Activated T-helper 17 cell treated with anti-CD3 and anti-CD28 coated beads, Interleukin-2, amount 50 U/mL, for 72 hours (primary cell): ENCODE results near the gene TMEM151A. TPM values are rescaled to one million over a fixed set of nuclear protein-coding genes. Genes with fewer than 3 reads are reported as not detected.

Experiments used
- ATAC-seq: fragments of 150-1000 bp; cut with Tn5 transposase; replicated peaks from 2 replicates; pipeline ENCODE4 v1.10.0; 2021; ENCODE audit warnings: mild to moderate bottlenecking, moderate library complexity
- H3K27ac Mint-ChIP-seq: one replicate; pipeline ENCODE4 v1.8.0; 2022; ENCODE audit warnings: mixed read lengths
- H3K27me3 Mint-ChIP-seq: one replicate; pipeline ENCODE4 v1.8.0; 2022; ENCODE audit warnings: mixed read lengths
- H3K36me3 Mint-ChIP-seq: one replicate; pipeline ENCODE4 v1.8.0; 2022; ENCODE audit warnings: low read depth, mild to moderate bottlenecking, mixed read lengths
- H3K4me1 Mint-ChIP-seq: one replicate; pipeline ENCODE4 v1.8.0; 2022; ENCODE audit warnings: mixed read lengths
- H3K4me3 Mint-ChIP-seq: one replicate; pipeline ENCODE4 v1.8.0; 2022; ENCODE audit warnings: mild to moderate bottlenecking, mixed read lengths
- H3K9me3 Mint-ChIP-seq: one replicate; pipeline ENCODE4 v1.8.0; 2022; ENCODE audit warnings: mixed read lengths
- total RNA-seq, 2 donors: library from RNA; stranded (reverse); gene quantifications; one replicate each; pipeline ENCODE4 v1.2.3, GENCODE V29; 2022

TMEM151A gene
- total RNA-seq, 2 donors from 2014 or later = not detected

DNA sequence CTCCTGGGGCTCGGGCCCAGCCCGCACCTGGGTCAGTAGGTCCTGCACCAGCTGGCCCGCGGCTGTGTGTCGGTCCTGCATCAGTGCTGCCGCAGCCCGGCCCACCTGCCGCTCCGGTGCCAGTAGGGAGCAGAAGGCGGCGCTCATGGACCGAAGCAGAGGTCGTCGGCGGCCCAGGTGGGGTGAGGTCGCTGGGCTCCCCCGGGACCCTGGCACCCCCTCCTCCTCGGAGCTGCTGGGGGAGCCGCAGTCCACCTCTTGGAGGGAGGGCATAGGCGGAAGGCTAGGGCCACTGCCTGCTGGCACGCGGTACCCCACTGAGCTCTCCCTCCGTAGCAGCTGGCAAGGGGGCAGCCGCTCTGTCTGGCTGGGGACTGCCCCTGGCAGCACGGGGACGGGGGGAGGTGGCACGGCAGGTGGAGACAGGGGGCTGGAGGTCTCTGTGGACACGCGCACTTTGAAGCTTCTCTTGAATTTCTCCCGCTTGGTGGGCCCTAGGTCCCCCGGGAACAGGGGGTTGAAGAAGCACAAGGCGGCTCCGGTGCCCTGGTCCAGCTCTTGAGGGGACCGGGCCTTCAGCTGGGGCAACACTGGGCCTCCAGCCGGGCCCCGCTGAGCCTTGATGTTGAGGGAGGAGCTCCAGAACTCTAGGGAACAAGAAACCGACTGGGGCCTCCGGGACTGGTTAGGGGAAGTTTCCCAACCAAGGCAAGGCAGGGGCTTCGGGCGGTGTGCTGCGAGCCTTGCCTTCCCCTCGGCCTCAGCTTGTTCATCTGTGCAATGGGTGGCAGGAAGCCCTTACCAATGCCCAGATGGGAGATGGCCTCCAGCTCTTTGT lies 43.1 kb downstream of the TMEM151A start:
- Mint-ChIP-seq H3K4me3 (peak overlapping the region; percentile 39), H3K27me3 (no peaks in the 10 kb centered on the region), H3K36me3 (peaks cover 26% of the 10 kb centered on the region), H3K27ac (peak overlapping the region; percentile 62), H3K4me1 (peaks cover 12% of the 10 kb centered on the region), H3K9me3 (no peaks in the 10 kb centered on the region)
- no peak for ATAC-seq

- Mint-ChIP-seq H3K4me1 (peaks cover 12% of the 10 kb centered on the region), H3K4me3 (peak overlapping the region; percentile 73), H3K27me3 (no peaks in the 10 kb centered on the region), H3K9me3 (no peaks in the 10 kb centered on the region), H3K27ac (peak overlapping the region; percentile 92), H3K36me3 (peaks cover 34% of the 10 kb centered on the region)
- ATAC-seq = no peak
Measured at GRCh38 chr11:66335531-66336233, 44.0 kb downstream of the TMEM151A start.

- no peaks in the 10 kb centered on the region for H3K9me3 Mint-ChIP-seq
- H3K36me3 Mint-ChIP-seq = peaks cover 42% of the 10 kb centered on the region
- H3K27ac Mint-ChIP-seq = peak within 1 kb of the TSS; percentile 92
- peak; percentile 89 for ATAC-seq
- peak within 1 kb of the TSS; percentile 73 for H3K4me3 Mint-ChIP-seq
- no peaks in the 10 kb centered on the region for H3K27me3 Mint-ChIP-seq
- peaks cover 12% of the 10 kb centered on the region for H3K4me1 Mint-ChIP-seq
Measured at GRCh38 chr11:66336234-66337102, 44.8 kb downstream of the TMEM151A start, which contains the start of gene RIN1. Gene RIN1, minus strand, starts transcription at chr11:66336434. Its CDS starts 32 bp downstream, at chr11:66336402.

GRCh38 chr11:66337103-66337899 lies 45.6 kb downstream of the TMEM151A start:
- Mint-ChIP-seq H3K27me3 (no peaks in the 10 kb centered on the region), H3K27ac (peak overlapping the region; percentile 92), H3K4me1 (peaks cover 12% of the 10 kb centered on the region), H3K9me3 (no peaks in the 10 kb centered on the region), H3K36me3 (peaks cover 50% of the 10 kb centered on the region), H3K4me3 (peak overlapping the region; percentile 73)
- ATAC-seq = no peak

DNA sequence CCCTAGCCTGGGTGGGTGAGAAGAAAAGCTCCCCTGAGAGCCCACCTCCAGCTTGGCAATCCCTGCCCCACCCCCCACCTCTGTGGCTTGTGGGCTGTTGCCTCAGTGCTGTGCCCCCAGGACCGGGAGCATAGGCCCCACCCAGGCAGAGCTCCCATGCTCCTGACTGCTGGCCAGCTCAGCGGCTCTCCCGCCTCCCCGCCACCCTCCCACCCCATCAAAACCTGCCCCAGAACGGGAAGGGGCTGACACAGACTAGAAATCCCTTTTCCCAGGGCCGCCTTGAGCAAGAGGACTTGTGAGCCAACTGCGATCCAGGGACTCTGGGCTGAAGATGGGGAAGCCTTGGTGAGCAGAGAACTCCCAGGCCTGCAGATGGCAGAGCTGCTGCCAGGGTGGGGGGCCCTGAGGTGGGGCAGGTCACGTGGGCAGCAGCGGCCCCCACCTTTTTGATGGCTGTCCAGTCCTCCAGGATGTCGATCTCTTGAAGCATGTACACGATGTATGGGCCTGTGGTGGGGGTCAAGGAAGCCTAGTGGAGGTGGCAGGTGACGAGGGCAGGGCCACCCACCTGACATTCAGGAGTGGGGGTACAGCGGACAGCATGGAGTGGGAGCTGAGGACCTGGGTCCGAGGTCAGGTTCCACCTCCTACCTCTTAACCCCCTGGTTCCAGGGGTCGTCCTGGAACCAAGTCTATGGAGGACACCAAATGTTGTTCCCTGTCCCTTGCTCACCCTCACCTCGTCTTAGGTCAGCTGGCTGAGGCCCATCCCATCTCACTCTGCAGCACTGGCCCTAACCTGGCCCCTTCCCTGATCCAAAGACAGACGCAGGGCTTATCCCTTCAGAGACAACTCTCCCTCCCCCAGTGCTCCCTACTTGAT lies 46.8 kb downstream of the TMEM151A start:
- Mint-ChIP-seq H3K4me1 (peaks cover 21% of the 10 kb centered on the region), H3K27ac (peak overlapping the region; percentile 75), H3K27me3 (no peaks in the 10 kb centered on the region), H3K36me3 (peaks cover 60% of the 10 kb centered on the region), H3K4me3 (no peak overlapping the region), H3K9me3 (no peaks in the 10 kb centered on the region)
- ATAC-seq = no peak

GRCh38 chr11:66339162-66339675 lies 47.5 kb downstream of the TMEM151A start:
- H3K4me3 Mint-ChIP-seq = no peak overlapping the region
- peak overlapping the region; percentile 75 for H3K27ac Mint-ChIP-seq
- ATAC-seq = no peak
- H3K27me3 Mint-ChIP-seq = no peaks in the 10 kb centered on the region
- no peaks in the 10 kb centered on the region for H3K9me3 Mint-ChIP-seq
- H3K36me3 Mint-ChIP-seq = peaks cover 60% of the 10 kb centered on the region
- peaks cover 24% of the 10 kb centered on the region for H3K4me1 Mint-ChIP-seq

DNA sequence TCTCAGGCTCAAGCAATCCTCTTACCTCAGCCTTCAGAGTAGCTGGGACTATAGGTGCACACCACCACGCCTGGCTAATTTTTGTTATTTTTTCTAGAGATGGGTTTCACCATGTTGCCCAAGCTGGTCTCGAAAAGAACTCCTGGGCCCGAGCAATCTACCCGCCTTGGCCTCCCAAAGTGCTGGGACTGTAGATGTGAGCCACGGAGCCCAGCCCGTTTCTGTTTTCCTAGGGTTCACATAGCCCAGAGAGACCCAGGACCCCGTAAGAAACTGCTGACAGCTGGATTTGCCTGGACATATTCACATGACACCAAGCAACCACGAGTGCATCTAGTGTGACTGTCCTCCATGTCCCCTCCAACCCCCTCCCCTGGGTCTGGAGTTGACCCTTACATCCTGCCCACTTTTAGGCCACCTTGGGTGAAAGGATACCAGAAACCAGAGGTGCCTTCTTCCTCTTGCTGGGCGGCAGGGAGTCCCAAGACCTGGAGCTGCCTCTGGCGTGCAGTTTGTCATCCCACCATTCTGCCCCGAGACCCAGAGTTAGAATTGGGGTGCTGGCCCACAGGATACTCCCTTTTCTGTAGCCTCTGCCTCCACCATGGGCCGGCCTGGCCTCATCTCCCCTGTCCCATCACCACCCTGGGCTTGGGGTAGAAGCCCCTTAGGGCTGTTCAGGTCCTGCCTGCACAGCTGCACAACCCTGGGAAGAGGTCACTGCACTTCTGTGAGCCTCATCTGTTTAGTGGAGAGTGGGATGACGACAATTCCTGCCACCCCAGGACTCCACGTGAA lies 48.2 kb downstream of the TMEM151A start:
- no peaks in the 10 kb centered on the region for H3K9me3 Mint-ChIP-seq
- H3K36me3 Mint-ChIP-seq = peaks cover 63% of the 10 kb centered on the region
- H3K27me3 Mint-ChIP-seq = no peaks in the 10 kb centered on the region
- no peak overlapping the region for H3K27ac Mint-ChIP-seq
- H3K4me1 Mint-ChIP-seq = peaks cover 24% of the 10 kb centered on the region
- no peak overlapping the region for H3K4me3 Mint-ChIP-seq
- no peak for ATAC-seq

GRCh38 chr11:66340596-66341501 lies 49.2 kb downstream of the TMEM151A start:
- Mint-ChIP-seq H3K4me3 (no peak overlapping the region), H3K36me3 (peaks cover 67% of the 10 kb centered on the region), H3K27me3 (no peaks in the 10 kb centered on the region), H3K4me1 (peaks cover 24% of the 10 kb centered on the region), H3K9me3 (no peaks in the 10 kb centered on the region), H3K27ac (no peak overlapping the region)
- no peak for ATAC-seq

DNA sequence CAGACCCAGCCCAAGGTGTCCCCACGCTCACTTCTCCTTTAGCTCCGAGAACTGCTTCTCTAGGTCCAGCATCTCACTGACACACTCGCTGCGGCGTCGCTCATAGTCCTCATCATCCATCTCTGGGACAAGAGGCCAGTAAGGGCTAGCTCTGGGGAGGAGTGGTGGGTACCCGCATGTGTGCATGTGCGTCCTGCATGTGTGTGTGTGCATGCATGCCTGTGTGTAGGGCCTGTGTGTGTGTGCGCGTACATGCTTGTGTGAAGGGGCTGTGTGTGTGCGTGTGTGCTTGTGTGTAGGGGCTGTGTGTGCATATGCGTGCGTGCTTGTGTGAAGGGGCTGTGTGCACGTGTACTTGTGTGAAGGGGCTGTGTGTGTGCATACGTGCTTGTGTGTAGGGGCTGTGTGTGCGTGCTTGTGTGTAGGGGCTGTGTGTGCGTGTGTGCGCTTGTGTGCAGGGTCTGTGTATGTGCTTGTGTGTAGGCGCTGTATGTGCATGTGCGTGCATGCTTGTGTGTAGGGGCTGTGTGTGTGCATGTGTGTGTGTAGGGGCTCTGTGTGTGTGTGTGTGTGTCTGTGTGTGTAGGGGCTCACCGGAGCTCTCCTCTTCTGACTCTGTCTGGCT lies 49.9 kb downstream of the TMEM151A start:
- no peak overlapping the region for H3K27ac Mint-ChIP-seq

DNA sequence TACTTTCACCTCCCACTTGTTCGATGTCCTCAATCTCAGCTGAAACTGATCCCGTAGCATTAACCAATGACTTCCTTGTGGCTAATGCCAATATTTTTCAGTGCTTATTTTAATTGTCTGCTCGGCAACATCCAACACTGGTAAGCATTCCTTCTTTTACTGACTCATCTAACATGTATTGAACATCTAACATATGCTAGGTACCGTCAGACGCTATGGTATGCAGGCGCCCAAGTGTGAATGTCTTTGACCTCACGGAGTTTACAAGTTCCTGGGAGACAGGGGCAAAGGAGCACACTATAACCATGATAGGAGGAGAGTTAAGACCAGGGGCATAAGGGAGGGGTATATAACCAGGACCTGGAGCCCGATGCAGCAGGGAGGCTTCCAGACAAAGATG lies 51.5 kb downstream of the TMEM151A start:
- no peak for ATAC-seq
- H3K4me3 Mint-ChIP-seq = peak overlapping the region; percentile 95
- peak overlapping the region; percentile 98 for H3K27ac Mint-ChIP-seq
- no peaks in the 10 kb centered on the region for H3K27me3 Mint-ChIP-seq
- H3K36me3 Mint-ChIP-seq = peaks cover 57% of the 10 kb centered on the region
- H3K9me3 Mint-ChIP-seq = no peaks in the 10 kb centered on the region
- peaks cover 17% of the 10 kb centered on the region for H3K4me1 Mint-ChIP-seq

More for the DNA sequence above, 49.9 kb downstream of the TMEM151A start:
- ATAC-seq = no peak
- Mint-ChIP-seq H3K9me3 (no peaks in the 10 kb centered on the region), H3K4me1 (peaks cover 18% of the 10 kb centered on the region), H3K36me3 (peaks cover 62% of the 10 kb centered on the region), H3K4me3 (no peak overlapping the region), H3K27me3 (no peaks in the 10 kb centered on the region)
